ENCODE data around the gene SCN1B.
"Not testable (repeated sequence)": the region's sequence is repeated elsewhere in the genome, so short reads cannot be mapped to it uniquely, and the experiment has no call there.

Gene SCN1B

GRCh38 chr19:34989298-34989697, 41.0 kb upstream of the SCN1B start:
- no peaks in the 10 kb centered on the region for H3K79me2 ChIP-seq (ENCODE audit: insufficient read depth, low read length)
- H3K4me2 ChIP-seq (ENCODE audit: low read depth, low read length, poor library complexity, severe bottlenecking), result no peak overlapping the region
- H3K9me3 ChIP-seq (ENCODE audit: insufficient read depth, low read depth, low read length), result no peaks in the 10 kb centered on the region
- no peaks in the 10 kb centered on the region for H3F3A ChIP-seq (ENCODE audit: low read depth)
- H3K9me2 ChIP-seq (replicated peaks; ENCODE audit: low read depth, low read length), result no peaks in the 10 kb centered on the region
- no peak overlapping the region for H3K9ac ChIP-seq (ENCODE audit: low read depth, low read length, poor library complexity, severe bottlenecking)
- H3K4me3 ChIP-seq (ENCODE audit: low read length, poor library complexity, severe bottlenecking), result no peak overlapping the region
- no peaks in the 10 kb centered on the region for H4K20me1 ChIP-seq (ENCODE audit: insufficient read depth, low read length, poor library complexity, severe bottlenecking)
- H2AFZ ChIP-seq (ENCODE audit: low read length), result no peak overlapping the region
- no peak for TF ChIP-seq EZH2phosphoT487 (IDR thresholded peaks at IDR 0.05; ENCODE audit: borderline replicate concordance)
- TF ChIP-seq, protein P1, sequence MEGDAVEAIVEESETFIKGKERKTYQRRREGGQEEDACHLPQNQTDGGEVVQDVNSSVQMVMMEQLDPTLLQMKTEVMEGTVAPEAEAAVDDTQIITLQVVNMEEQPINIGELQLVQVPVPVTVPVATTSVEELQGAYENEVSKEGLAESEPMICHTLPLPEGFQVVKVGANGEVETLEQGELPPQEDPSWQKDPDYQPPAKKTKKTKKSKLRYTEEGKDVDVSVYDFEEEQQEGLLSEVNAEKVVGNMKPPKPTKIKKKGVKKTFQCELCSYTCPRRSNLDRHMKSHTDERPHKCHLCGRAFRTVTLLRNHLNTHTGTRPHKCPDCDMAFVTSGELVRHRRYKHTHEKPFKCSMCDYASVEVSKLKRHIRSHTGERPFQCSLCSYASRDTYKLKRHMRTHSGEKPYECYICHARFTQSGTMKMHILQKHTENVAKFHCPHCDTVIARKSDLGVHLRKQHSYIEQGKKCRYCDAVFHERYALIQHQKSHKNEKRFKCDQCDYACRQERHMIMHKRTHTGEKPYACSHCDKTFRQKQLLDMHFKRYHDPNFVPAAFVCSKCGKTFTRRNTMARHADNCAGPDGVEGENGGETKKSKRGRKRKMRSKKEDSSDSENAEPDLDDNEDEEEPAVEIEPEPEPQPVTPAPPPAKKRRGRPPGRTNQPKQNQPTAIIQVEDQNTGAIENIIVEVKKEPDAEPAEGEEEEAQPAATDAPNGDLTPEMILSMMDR (conservative IDR thresholded peaks at IDR 0.05; ENCODE audit: low read length), result no peak
- H3K36me3 ChIP-seq (ENCODE audit: insufficient read depth, low read length), result no peaks in the 10 kb centered on the region
- H3K4me1 ChIP-seq (ENCODE audit: insufficient read depth, low read length, poor library complexity, severe bottlenecking), result peaks cover 6% of the 10 kb centered on the region
- no peaks in the 10 kb centered on the region for H3K27me3 ChIP-seq (ENCODE audit: insufficient read depth, low read length, poor library complexity, severe bottlenecking)

GRCh38 chr19:34990578-34991192, 39.6 kb upstream of the SCN1B start:
- no peaks in the 10 kb centered on the region for H3K79me2 ChIP-seq (ENCODE audit: insufficient read depth, low read length)

DNA sequence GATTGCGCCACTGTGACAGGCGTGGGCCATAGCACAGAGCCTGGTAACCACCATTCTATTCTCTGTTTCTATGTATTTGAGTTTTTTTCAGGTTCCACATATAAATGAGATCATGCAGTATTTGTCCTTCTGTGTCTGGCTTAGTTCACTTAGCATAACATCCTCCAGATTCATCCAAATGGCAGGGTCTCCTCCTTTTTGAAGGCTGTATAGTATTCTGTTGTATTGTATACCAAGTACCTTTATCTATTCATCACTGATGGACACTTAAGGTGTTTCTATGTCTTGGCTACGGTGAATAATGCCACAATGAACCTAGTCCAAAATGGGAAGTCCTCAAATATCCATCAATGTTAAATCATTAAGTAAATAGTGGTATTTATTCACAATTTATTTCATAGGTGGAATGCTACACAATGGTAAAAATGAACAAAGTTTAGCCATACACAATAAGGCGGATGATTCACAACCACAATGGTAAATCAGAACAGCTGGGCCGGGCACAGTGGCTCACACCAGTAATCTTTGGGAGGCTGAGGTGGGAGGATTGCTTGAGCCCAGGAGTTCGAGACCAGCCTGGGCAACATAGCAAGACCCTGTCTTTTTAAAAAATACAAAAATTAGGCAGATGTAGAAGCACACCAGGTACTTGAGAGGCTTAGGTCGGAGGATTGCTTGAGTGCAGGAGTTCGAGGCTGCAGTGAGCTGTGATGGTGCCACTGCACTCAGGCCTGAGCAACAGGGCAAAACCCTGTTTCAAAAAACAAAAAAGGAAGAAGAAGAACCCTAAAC, 38.5 kb upstream of the SCN1B start:
- no peaks in the 10 kb centered on the region for H3K27me3 ChIP-seq (ENCODE audit: insufficient read depth, low read length, poor library complexity, severe bottlenecking)

More at GRCh38 chr19:34990578-34991192, 39.6 kb upstream of the SCN1B start:
- Histone ChIP-seq H3K4me1 (ENCODE audit: insufficient read depth, low read length, poor library complexity, severe bottlenecking) (peaks cover 2% of the 10 kb centered on the region), H4K20me1 (ENCODE audit: insufficient read depth, low read length, poor library complexity, severe bottlenecking) (no peaks in the 10 kb centered on the region), H3K36me3 (ENCODE audit: insufficient read depth, low read length) (no peaks in the 10 kb centered on the region), H3K9me3 (ENCODE audit: insufficient read depth, low read depth, low read length) (no peaks in the 10 kb centered on the region), H3K4me3 (ENCODE audit: low read length, poor library complexity, severe bottlenecking) (no peak overlapping the region), H3K9ac (ENCODE audit: low read depth, low read length, poor library complexity, severe bottlenecking) (no peak overlapping the region), H3K9me2 (replicated peaks; ENCODE audit: low read depth, low read length) (no peaks in the 10 kb centered on the region), H3F3A (ENCODE audit: low read depth) (no peaks in the 10 kb centered on the region), H3K4me2 (ENCODE audit: low read depth, low read length, poor library complexity, severe bottlenecking) (no peak overlapping the region), H3K27me3 (ENCODE audit: insufficient read depth, low read length, poor library complexity, severe bottlenecking) (no peaks in the 10 kb centered on the region), H2AFZ (ENCODE audit: low read length) (no peak overlapping the region)
- TF ChIP-seq, protein P1 (conservative IDR thresholded peaks at IDR 0.05; ENCODE audit: low read length), result no peak
- no peak for TF ChIP-seq EZH2phosphoT487 (IDR thresholded peaks at IDR 0.05; ENCODE audit: borderline replicate concordance)

GRCh38 chr19:34992582-34992981, 37.7 kb upstream of the SCN1B start:
- not testable (repeated sequence) for H3K27me3 ChIP-seq (ENCODE audit: insufficient read depth, low read length, poor library complexity, severe bottlenecking); H3K9me3 ChIP-seq (ENCODE audit: insufficient read depth, low read depth, low read length); H3K36me3 ChIP-seq (ENCODE audit: insufficient read depth, low read length); H3K79me2 ChIP-seq (ENCODE audit: insufficient read depth, low read length); H3K4me3 ChIP-seq (ENCODE audit: low read length, poor library complexity, severe bottlenecking); H3K4me2 ChIP-seq (ENCODE audit: low read depth, low read length, poor library complexity, severe bottlenecking); H3K9me2 ChIP-seq (replicated peaks; ENCODE audit: low read depth, low read length); H2AFZ ChIP-seq (ENCODE audit: low read length); H3K4me1 ChIP-seq (ENCODE audit: insufficient read depth, low read length, poor library complexity, severe bottlenecking); H3F3A ChIP-seq (ENCODE audit: low read depth); H3K9ac ChIP-seq (ENCODE audit: low read depth, low read length, poor library complexity, severe bottlenecking); H4K20me1 ChIP-seq (ENCODE audit: insufficient read depth, low read length, poor library complexity, severe bottlenecking)

More for the DNA sequence above, 38.5 kb upstream of the SCN1B start:
- Histone ChIP-seq H3K4me2 (ENCODE audit: low read depth, low read length, poor library complexity, severe bottlenecking) (no peak overlapping the region), H3K9me2 (replicated peaks; ENCODE audit: low read depth, low read length) (no peaks in the 10 kb centered on the region), H3K4me1 (ENCODE audit: insufficient read depth, low read length, poor library complexity, severe bottlenecking) (peaks cover under 1% of the 10 kb centered on the region), H3K36me3 (ENCODE audit: insufficient read depth, low read length) (no peaks in the 10 kb centered on the region), H3K4me3 (ENCODE audit: low read length, poor library complexity, severe bottlenecking) (no peak overlapping the region), H3K79me2 (ENCODE audit: insufficient read depth, low read length) (no peaks in the 10 kb centered on the region), H4K20me1 (ENCODE audit: insufficient read depth, low read length, poor library complexity, severe bottlenecking) (no peaks in the 10 kb centered on the region), H3K9me3 (ENCODE audit: insufficient read depth, low read depth, low read length) (no peaks in the 10 kb centered on the region), H3F3A (ENCODE audit: low read depth) (no peaks in the 10 kb centered on the region), H3K9ac (ENCODE audit: low read depth, low read length, poor library complexity, severe bottlenecking) (no peak overlapping the region), H2AFZ (ENCODE audit: low read length) (no peak overlapping the region)
- TF ChIP-seq, protein P1 (conservative IDR thresholded peaks at IDR 0.05; ENCODE audit: low read length), result no peak
- TF ChIP-seq EZH2phosphoT487 (IDR thresholded peaks at IDR 0.05; ENCODE audit: borderline replicate concordance), result no peak
